ENCODE results near the gene ZFYVE28. TPM values are rescaled to one million over a fixed set of nuclear protein-coding genes. Genes with fewer than 3 reads are reported as not detected.
A peak's percentile ranks its signal among the peaks of the same experiment; 100 is the strongest.

The ZFYVE28 gene
- total RNA-seq, 3 donors from 2014 or later: 32.4 to 56.4 (median 42.9) TPM

GRCh38 chr4:2365913-2366210, 52.6 kb downstream of the ZFYVE28 start:
- Histone ChIP-seq H3K36me3 (ENCODE audit: low read depth) (no peaks in the 10 kb centered on the region), H3K9me3 (peaks cover 5% of the 10 kb centered on the region), H3K4me3 (no peak overlapping the region), H3K4me1 (ENCODE audit: low read depth) (peaks cover 3% of the 10 kb centered on the region)
- DNase-seq: peak in 1 of 3 donors; percentile 15
- TF ChIP-seq CTCF (IDR thresholded peaks at IDR 0.05): no peak
- intact Hi-C loops (cut with DNase I, micrococcal nuclease): no loop called here
- no peak for ATAC-seq

GRCh38 chr4:2365054-2365912, 53.2 kb downstream of the ZFYVE28 start:
- H3K4me1 ChIP-seq (ENCODE audit: low read depth): peaks cover 3% of the 10 kb centered on the region
- ATAC-seq (peak; percentile 42), DNase-seq (peak in 1 of 3 donors; percentile 53)
- intact Hi-C loops (cut with DNase I, micrococcal nuclease): no loop called here
- H3K4me3 ChIP-seq: no peak overlapping the region
- H3K36me3 ChIP-seq (ENCODE audit: low read depth): no peaks in the 10 kb centered on the region
- no peak for TF ChIP-seq CTCF (IDR thresholded peaks at IDR 0.05)
- peaks cover 5% of the 10 kb centered on the region for H3K9me3 ChIP-seq

- ATAC-seq (peak; percentile 71), DNase-seq (peak; percentile 28 to 63 (median 55))
- Histone ChIP-seq H3K36me3 (ENCODE audit: low read depth) (no peaks in the 10 kb centered on the region), H3K4me3 (no peak overlapping the region), H3K4me1 (ENCODE audit: low read depth) (peaks cover 3% of the 10 kb centered on the region), H3K9me3 (peaks cover 5% of the 10 kb centered on the region)
- TF ChIP-seq CTCF (IDR thresholded peaks at IDR 0.05): no peak
- intact Hi-C loops (cut with DNase I, micrococcal nuclease): no loop called here
Measured at GRCh38 chr4:2364654-2365053, 53.8 kb downstream of the ZFYVE28 start.

- no peak for TF ChIP-seq CTCF (IDR thresholded peaks at IDR 0.05)
- Histone ChIP-seq H3K36me3 (ENCODE audit: low read depth) (no peaks in the 10 kb centered on the region), H3K4me3 (no peak overlapping the region), H3K4me1 (ENCODE audit: low read depth) (peaks cover 3% of the 10 kb centered on the region), H3K9me3 (peaks cover 5% of the 10 kb centered on the region)
- ATAC-seq (no peak), DNase-seq (peak in 1 of 3 donors; percentile 48)
- intact Hi-C loops (cut with DNase I, micrococcal nuclease): no loop called here
Measured at GRCh38 chr4:2363951-2364653, 54.3 kb downstream of the ZFYVE28 start.

- no peak overlapping the region for H3K4me3 ChIP-seq
- no peaks in the 10 kb centered on the region for H3K9me3 ChIP-seq
- peaks cover 3% of the 10 kb centered on the region for H3K4me1 ChIP-seq (ENCODE audit: low read depth)
- no peak for TF ChIP-seq CTCF (IDR thresholded peaks at IDR 0.05)
- peak in 1 of 3 donors; percentile 24 for DNase-seq
- intact Hi-C loops (cut with DNase I, micrococcal nuclease): no loop called here
- no peaks in the 10 kb centered on the region for H3K36me3 ChIP-seq (ENCODE audit: low read depth)
- peak; percentile 51 for ATAC-seq
Measured at GRCh38 chr4:2363056-2363721, 55.3 kb downstream of the ZFYVE28 start.

All from mucosa of descending colon (tissue), 3 donors.